Activated CD4-positive, alpha-beta T cell treated with anti-CD3 and anti-CD28 coated beads for 4 hours (primary cell): ENCODE results near the gene ACOT7.

ENCODE experiments used
- DNase-seq, 2 donors: peaks; one replicate each; pipeline ENCODE4 v3.0.0-alpha.2; 2020

The ACOT7 gene

GRCh38 chr1:6280761-6281451, 112.7 kb downstream of the ACOT7 start:
- no peak for DNase-seq

DNA sequence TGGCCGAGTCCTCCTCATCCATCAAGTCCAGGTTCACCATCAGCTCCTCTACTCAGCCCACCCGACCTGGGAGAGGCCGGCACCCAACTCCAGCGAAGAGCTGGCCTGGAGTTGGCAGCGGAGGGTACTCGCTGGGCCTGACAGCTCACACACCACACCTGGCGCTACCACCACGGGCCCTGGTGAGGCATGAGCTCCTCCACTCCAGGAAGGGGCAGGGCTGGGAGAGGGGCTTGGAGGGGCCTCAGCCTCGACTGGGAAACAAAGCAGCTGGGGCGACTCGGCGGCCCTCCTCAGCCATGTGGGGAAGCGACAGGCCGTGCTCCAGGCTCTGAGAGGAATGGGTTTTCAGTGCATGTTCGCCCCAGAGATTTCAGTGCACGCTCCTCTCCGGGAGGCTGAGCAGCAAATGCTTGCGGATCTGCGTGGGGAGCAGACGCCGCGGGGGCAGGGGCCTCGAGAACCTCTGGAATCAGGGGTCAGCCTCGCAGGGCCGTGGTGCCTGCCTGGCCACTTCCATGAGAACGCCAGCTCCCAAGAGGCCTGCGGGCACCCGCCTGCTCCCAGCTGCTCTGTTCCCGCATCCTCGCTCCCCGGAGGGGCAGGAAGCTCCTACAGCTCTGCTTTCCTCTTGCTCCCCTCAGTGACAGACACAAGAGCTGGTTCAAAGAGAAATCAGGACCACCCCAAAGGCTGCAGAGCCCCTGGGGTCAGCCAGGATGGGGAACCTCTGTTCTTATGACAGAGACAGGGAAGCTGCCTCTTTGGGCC, 113.8 kb downstream of the ACOT7 start:
- DNase-seq = no peak

- DNase-seq = no peak
Observed at GRCh38 chr1:6279066-6279465, 114.5 kb downstream of the ACOT7 start.

DNA sequence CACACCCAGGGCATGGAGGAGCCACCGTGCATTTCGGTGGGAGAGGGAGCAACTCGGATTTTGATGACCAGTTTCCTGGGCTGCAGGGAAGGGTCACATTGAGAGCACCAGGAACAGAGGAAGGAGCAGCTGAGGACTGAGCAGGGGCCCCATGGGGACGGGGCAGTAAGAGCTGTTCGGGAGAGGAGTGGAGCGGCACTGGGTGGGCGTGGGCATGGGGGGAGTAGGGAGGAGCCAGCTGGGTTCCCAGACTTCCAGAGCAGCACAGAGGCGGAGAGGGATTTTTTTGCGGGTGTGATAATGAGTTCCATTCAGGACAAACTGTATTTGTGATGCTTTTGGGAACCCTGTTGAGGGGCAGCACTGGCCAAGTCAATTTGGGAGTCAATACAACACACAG, 115.3 kb downstream of the ACOT7 start:
- no peak for DNase-seq

DNA sequence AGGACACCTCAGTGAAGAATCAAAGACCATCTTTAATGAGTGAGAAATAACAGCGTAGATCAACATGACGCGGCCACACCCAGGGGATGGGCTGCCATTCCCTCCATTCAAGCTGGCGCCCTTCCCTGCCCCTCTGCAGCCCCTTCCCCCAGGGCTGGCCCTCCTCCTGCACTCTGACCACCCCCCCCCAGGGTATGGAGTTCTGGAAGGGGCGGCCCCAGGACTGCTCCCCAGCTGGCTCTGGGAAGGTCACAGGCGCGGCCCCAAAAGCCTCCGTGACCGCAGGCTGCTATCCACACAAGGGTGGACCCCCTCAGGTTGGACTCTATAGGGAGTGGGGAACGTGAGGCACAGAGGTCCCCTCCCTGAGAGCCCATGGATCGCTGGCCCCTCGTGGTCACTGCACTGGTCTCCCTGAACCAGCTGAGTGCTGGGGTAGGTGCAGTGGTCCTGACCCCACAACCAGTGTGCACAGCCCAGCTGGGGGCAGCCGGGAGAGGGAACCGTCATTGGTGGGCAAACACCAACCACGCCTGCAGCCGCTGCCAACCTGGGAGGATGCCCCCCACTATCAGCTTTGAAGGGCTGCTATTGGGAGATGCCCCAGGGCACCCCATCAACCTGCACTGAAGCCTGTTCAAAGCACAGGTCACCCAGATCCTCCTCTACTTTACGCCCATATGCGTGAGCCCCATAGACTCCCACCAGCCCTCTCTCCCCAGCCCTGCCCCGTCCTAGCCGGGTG, 116.6 kb downstream of the ACOT7 start:
- no peak for DNase-seq

GRCh38 chr1:6275826-6276782, 117.5 kb downstream of the ACOT7 start:
- no peak for DNase-seq

DNA sequence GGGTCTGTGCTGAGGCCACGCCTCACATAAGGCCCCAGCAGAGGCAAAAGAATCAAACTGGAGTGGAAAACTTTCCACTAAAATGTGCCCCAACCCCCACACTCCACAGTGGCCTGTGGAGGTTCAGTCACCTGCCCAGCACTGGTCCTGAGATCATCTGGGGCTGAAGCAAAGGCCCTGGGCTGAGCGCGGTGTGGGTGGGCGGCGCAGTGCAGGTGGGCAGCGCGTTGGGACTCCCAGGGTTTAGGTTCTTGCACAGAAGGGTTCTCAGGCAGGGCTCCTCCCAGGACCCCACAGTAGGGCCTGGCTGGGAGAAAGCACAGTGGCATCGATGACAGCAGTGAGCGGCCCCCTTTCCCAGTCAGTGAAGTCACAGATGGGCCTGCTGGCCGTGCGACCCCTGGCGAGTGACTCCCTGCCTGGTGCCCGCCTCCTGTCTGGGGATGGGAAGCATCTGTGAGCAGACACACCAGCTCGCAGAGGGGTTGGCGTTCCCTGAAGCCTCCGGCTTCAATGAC, 118.9 kb downstream of the ACOT7 start:
- no peak for DNase-seq

DNA sequence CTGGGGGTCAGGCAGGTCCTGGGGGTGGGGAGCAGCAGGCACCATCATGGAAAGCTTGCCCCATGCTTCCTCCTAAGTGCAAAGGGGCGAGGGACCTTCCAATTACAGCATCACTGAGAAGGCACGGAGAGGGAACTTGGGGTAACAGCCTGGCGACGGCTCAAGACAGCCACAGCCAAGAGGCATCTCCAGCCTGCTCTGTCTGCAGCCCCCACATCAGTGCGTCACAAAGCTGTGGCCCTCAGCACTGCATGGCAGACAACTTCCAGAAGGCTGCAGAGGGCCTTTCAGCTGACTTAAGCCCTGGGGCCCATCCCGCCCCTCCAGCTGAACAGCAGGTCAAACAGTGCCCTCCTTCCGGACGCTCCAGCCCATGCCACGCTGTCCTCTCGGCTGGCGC, 119.5 kb downstream of the ACOT7 start:
- no peak for DNase-seq

GRCh38 chr1:6273380-6273891, 120.1 kb downstream of the ACOT7 start:
- no peak for DNase-seq

- no peak for DNase-seq
Observed at GRCh38 chr1:6272868-6273267, 120.7 kb downstream of the ACOT7 start.

DNA sequence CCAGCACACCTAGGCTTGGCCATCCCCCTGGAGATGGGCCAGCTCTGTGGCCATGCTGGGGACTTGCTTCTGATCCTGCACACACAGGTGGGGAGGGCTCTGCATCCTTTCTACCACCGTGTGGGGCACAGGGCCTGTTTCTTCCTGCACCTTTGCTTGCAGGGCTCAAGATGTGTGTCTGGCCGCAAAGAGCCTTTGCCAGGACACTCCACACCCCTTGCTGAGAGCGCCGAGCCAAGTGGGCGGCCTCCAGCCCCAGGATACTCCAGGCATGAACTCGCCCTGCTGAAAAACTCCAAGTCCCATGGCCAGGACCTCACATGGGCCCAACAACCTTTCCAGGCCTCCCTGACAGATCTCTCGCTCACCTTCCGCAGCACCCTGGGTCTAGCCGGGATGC, 121.1 kb downstream of the ACOT7 start:
- no peak for DNase-seq

DNA sequence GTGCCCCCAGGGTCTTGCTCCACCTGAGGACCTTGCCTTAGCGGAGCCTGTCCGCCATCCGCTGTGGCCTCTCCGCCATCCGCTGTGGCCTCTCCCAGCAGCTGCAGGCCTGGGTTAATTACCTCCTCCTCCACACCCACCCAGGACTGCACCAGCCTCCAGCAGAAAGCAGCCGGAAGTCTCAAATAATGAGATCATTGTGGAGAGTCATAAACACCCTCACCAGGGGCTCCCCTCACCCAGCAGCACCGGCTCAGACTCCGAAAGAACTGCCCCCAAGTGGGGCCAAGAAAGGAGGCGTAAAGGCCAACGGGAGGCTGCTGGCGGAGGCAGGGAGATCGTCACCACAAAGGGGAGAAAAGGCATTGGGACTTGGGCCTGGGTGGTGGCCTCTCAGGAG, 122.0 kb downstream of the ACOT7 start:
- DNase-seq = no peak

GRCh38 chr1:6271006-6271405, 122.6 kb downstream of the ACOT7 start:
- no peak for DNase-seq

DNA sequence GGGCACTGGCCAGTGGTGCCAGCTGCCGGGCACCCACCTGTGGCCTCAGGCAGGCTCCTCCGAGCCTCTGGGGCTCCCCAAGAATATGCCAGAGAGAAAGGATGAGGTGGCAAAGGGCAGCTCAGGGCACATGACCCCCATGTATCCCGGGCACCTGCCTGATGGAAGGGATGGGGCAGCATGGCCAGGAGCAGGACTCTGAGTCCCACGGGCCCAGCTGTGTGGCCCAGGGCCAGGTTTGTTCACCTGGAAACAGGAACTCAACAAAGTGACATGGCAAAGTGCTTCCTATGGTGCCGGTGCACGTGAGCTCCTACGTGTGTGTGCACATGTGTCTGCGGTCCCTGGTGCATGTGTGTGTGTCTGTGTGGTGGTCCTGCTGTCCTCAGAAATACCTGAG, 123.2 kb downstream of the ACOT7 start:
- DNase-seq = no peak

- no peak for DNase-seq
Observed at GRCh38 chr1:6269720-6270400, 123.7 kb downstream of the ACOT7 start.

GRCh38 chr1:6269296-6269695, 124.3 kb downstream of the ACOT7 start:
- DNase-seq = no peak

- DNase-seq = no peak
Observed at GRCh38 chr1:6268415-6268814, 125.2 kb downstream of the ACOT7 start.

DNA sequence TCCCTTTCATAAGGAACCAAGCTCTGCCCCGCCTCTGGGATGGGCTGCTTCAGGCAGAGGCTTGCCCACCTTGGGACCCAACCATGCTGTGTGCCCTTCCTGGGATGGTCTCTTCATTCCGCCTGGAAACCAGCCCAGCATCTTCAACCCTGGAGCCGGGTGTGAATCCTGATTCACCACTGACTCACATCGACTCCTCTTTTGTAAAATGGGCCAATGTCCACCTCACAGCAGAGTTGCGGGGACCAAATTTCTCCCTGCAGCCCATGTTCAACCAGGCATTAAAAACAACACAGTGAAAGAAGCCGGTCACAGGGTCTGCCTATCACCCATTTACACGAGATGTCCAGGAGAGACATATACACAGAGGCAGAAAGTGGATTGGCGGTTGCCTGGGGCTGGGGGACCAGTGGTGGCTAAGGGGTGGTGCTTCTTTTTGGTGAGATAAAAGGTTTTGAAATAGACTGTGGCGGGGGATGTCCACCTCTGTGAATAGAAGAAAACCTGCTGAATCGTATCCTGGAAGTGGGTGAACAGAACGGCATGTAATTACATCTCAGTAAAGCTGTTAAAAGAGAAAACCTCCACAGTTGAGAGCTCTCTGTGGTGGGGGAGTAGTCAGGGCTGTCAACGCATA, 125.8 kb downstream of the ACOT7 start:
- DNase-seq = no peak

GRCh38 chr1:6266641-6267040, 126.9 kb downstream of the ACOT7 start:
- DNase-seq = no peak

DNA sequence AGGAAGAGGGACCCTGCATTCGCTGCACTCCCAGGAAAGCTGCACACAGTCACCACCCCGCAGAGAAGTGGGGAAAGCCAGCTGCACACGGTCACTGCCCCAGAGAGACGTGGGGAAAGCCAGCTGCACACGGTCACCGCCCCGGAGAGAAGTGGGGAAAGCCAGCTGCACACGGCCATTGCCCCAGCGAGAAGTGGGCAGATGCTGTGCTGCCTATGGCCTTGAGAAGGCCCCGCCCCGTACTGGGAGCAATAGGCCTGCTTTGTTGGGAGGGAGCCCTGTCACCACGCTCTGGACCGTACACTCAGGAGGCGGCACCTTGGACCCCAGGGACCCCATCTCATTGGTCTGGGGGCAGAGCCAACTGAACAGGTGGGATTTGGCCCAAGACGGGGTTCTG, 128.4 kb downstream of the ACOT7 start:
- no peak for DNase-seq

DNA sequence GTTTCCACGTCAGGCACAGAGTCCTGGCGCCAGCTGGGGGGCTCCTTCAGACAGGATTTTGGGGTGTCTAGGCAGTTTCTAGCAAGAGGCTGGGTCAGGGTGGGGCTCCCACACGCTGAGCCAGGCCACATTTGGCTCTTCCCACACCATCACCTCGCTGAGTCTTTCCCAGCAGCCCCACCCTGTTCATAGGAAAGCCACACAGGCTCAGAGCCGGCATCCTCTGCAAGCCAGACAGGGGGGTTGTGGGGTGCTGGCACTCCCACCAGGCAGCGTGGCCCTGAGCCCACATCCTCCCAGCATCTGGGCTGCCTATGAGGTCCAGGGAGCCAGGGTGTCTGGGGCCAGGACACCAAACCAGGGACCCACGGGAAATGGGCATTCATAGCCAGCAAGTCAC, 129.9 kb downstream of the ACOT7 start:
- DNase-seq = no peak
